ENCODE measurements around the gene INPP4A.

Gene INPP4A

DNA sequence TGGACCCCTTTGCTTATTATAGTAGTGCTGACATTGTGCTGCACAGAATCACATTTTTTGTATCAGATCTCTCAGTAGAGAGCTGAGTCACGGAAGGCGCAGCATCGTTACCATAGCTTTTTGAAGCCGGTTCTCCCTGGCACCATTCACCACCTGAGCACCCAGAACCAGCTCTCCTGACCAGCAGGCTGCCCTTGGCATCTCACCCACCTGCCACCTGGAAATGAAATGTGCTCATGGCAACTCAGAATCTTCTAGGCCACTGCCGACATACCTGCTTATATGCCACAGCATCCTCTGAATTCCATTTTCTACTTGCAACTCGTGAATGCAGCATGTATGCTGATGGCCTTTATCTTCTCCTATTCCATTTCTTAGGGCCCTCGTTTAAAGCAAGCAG, 100.9 kb downstream of the INPP4A start:
- H3K27ac ChIP-seq (ENCODE audit: extremely low read depth, low read depth, low read length), result no peak overlapping the region
- no peaks in the 10 kb centered on the region for H3K9me3 ChIP-seq (ENCODE audit: control insufficient read depth, insufficient read depth, low read depth, low read length)
- ChIA-PET POLR2A (no interaction called here), CTCF (no interaction called here)
- no peak overlapping the region for H3K4me3 ChIP-seq (ENCODE audit: low read depth, low read length)
- H3K4me1 ChIP-seq (ENCODE audit: control insufficient read depth, insufficient read depth, low read length), result no peaks in the 10 kb centered on the region
- TF ChIP-seq, protein P1, sequence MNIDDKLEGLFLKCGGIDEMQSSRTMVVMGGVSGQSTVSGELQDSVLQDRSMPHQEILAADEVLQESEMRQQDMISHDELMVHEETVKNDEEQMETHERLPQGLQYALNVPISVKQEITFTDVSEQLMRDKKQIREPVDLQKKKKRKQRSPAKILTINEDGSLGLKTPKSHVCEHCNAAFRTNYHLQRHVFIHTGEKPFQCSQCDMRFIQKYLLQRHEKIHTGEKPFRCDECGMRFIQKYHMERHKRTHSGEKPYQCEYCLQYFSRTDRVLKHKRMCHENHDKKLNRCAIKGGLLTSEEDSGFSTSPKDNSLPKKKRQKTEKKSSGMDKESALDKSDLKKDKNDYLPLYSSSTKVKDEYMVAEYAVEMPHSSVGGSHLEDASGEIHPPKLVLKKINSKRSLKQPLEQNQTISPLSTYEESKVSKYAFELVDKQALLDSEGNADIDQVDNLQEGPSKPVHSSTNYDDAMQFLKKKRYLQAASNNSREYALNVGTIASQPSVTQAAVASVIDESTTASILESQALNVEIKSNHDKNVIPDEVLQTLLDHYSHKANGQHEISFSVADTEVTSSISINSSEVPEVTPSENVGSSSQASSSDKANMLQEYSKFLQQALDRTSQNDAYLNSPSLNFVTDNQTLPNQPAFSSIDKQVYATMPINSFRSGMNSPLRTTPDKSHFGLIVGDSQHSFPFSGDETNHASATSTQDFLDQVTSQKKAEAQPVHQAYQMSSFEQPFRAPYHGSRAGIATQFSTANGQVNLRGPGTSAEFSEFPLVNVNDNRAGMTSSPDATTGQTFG (tag by site-specific recombination; IDR thresholded peaks at IDR 0.05; ENCODE audit: borderline replicate concordance), result no peak
- TF ChIP-seq, protein P2, sequence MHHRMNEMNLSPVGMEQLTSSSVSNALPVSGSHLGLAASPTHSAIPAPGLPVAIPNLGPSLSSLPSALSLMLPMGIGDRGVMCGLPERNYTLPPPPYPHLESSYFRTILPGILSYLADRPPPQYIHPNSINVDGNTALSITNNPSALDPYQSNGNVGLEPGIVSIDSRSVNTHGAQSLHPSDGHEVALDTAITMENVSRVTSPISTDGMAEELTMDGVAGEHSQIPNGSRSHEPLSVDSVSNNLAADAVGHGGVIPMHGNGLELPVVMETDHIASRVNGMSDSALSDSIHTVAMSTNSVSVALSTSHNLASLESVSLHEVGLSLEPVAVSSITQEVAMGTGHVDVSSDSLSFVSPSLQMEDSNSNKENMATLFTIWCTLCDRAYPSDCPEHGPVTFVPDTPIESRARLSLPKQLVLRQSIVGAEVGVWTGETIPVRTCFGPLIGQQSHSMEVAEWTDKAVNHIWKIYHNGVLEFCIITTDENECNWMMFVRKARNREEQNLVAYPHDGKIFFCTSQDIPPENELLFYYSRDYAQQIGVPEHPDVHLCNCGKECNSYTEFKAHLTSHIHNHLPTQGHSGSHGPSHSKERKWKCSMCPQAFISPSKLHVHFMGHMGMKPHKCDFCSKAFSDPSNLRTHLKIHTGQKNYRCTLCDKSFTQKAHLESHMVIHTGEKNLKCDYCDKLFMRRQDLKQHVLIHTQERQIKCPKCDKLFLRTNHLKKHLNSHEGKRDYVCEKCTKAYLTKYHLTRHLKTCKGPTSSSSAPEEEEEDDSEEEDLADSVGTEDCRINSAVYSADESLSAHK (tag by site-specific recombination; IDR thresholded peaks at IDR 0.05), result no peak
- TF ChIP-seq HOXD13 (CRISPR knock-in tag; IDR thresholded peaks at IDR 0.05; ENCODE audit: borderline replicate concordance) (no peak), ZBTB7A (tag by site-specific recombination; IDR thresholded peaks at IDR 0.05; ENCODE audit: low read depth) (no peak), YY2 (tag by site-specific recombination; IDR thresholded peaks at IDR 0.05) (no peak), ZBTB21 (tag by site-specific recombination; IDR thresholded peaks at IDR 0.05) (no peak), SCRT2 (tag by site-specific recombination; IDR thresholded peaks at IDR 0.05) (no peak), BCL11B (tag by site-specific recombination; IDR thresholded peaks at IDR 0.05; ENCODE audit: low read depth) (no peak), ZNF23 (tag by site-specific recombination; IDR thresholded peaks at IDR 0.05; ENCODE audit: borderline replicate concordance) (no peak), ZNF214 (tag by site-specific recombination; IDR thresholded peaks at IDR 0.05; ENCODE audit: borderline replicate concordance) (no peak), ZFP3 (tag by site-specific recombination; IDR thresholded peaks at IDR 0.05; ENCODE audit: low read depth) (no peak)
- TF ChIP-seq, protein P3, sequence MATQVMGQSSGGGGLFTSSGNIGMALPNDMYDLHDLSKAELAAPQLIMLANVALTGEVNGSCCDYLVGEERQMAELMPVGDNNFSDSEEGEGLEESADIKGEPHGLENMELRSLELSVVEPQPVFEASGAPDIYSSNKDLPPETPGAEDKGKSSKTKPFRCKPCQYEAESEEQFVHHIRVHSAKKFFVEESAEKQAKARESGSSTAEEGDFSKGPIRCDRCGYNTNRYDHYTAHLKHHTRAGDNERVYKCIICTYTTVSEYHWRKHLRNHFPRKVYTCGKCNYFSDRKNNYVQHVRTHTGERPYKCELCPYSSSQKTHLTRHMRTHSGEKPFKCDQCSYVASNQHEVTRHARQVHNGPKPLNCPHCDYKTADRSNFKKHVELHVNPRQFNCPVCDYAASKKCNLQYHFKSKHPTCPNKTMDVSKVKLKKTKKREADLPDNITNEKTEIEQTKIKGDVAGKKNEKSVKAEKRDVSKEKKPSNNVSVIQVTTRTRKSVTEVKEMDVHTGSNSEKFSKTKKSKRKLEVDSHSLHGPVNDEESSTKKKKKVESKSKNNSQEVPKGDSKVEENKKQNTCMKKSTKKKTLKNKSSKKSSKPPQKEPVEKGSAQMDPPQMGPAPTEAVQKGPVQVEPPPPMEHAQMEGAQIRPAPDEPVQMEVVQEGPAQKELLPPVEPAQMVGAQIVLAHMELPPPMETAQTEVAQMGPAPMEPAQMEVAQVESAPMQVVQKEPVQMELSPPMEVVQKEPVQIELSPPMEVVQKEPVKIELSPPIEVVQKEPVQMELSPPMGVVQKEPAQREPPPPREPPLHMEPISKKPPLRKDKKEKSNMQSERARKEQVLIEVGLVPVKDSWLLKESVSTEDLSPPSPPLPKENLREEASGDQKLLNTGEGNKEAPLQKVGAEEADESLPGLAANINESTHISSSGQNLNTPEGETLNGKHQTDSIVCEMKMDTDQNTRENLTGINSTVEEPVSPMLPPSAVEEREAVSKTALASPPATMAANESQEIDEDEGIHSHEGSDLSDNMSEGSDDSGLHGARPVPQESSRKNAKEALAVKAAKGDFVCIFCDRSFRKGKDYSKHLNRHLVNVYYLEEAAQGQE (tag by site-specific recombination; IDR thresholded peaks at IDR 0.05), result no peak
- TF ChIP-seq, protein P4, sequence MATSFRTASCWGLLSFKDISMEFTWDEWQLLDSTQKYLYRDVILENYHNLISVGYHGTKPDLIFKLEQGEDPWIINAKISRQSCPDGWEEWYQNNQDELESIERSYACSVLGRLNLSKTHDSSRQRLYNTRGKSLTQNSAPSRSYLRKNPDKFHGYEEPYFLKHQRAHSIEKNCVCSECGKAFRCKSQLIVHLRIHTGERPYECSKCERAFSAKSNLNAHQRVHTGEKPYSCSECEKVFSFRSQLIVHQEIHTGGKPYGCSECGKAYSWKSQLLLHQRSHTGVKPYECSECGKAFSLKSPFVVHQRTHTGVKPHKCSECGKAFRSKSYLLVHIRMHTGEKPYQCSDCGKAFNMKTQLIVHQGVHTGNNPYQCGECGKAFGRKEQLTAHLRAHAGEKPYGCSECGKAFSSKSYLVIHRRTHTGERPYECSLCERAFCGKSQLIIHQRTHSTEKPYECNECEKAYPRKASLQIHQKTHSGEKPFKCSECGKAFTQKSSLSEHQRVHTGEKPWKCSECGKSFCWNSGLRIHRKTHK (tag by site-specific recombination; IDR thresholded peaks at IDR 0.05), result no peak
- TF ChIP-seq, protein P5, sequence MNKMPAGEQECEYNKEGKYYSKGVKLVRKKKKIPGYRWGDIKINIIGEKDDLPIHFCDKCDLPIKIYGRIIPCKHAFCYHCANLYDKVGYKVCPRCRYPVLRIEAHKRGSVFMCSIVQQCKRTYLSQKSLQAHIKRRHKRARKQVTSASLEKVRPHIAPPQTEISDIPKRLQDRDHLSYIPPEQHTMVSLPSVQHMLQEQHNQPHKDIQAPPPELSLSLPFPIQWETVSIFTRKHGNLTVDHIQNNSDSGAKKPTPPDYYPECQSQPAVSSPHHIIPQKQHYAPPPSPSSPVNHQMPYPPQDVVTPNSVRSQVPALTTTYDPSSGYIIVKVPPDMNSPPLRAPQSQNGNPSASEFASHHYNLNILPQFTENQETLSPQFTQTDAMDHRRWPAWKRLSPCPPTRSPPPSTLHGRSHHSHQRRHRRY (tag by site-specific recombination; IDR thresholded peaks at IDR 0.05), result no peak
- H3K36me3 ChIP-seq (ENCODE audit: control insufficient read depth in 2 of 2, insufficient read depth in 1 of 2, low read length in 2 of 2), result peaks cover 5 to 67% of the 10 kb centered on the region in 2 experiments; a peak in 1 of 3 replicates

Measured in HEK293 (cell line).